GM12865 (cell line): ENCODE data around the gene CYTH1.

Experiments used
- DNase-seq: peaks from one replicate; pipeline ENCODE4 v3.0.0; 2010; ENCODE audit warnings: low read depth
- H3K4me3 ChIP-seq: 2 replicates; pipeline ENCODE4 v1.5.1; 2011; ENCODE audit warnings: mild to moderate bottlenecking, low read depth, low read length, control low read depth
- TF ChIP-seq, protein P1 (sequence below): IDR thresholded peaks from 2 replicates; pipeline ENCODE4 v1.5.1; 2011; ENCODE audit warnings: low read length, control low read depth, low read depth, inconsistent platforms; ENCODE audit not compliant: insufficient read depth; ENCODE audit errors: missing control alignments

Gene CYTH1

DNA sequence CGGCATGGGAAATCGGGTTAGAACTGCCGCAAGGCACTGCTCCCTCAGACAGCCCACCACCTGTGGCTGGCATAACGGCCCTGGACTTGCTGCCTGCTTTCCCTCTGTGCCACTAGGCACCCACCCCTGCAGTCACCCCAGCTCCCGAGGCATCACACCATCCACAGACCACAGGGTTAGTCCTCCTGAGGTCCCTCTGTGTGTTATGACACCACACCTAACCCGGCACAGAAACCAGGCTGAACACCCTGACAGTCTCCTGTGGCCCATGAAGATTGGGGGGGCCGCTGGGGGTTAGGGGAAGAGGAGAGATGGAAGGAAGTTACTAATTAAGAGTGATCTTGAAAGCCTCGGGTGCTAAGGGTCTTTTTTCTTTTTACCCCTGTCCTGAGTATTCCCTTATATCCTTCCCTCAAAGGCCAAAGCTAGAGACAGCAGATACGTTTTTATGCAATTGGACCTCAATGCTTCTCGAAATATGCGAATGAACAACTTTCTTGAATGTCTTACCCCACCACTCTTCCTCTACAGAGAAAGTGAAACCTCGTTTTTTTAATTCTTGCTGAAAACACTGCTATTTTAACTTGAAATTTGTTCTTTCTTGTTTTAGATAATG lies 7.0 kb downstream of the CYTH1 start:
- TF ChIP-seq, protein P1, sequence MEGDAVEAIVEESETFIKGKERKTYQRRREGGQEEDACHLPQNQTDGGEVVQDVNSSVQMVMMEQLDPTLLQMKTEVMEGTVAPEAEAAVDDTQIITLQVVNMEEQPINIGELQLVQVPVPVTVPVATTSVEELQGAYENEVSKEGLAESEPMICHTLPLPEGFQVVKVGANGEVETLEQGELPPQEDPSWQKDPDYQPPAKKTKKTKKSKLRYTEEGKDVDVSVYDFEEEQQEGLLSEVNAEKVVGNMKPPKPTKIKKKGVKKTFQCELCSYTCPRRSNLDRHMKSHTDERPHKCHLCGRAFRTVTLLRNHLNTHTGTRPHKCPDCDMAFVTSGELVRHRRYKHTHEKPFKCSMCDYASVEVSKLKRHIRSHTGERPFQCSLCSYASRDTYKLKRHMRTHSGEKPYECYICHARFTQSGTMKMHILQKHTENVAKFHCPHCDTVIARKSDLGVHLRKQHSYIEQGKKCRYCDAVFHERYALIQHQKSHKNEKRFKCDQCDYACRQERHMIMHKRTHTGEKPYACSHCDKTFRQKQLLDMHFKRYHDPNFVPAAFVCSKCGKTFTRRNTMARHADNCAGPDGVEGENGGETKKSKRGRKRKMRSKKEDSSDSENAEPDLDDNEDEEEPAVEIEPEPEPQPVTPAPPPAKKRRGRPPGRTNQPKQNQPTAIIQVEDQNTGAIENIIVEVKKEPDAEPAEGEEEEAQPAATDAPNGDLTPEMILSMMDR, result no peak
- peak; percentile 88 for DNase-seq
- peak overlapping the region; percentile 74 for H3K4me3 ChIP-seq

DNA sequence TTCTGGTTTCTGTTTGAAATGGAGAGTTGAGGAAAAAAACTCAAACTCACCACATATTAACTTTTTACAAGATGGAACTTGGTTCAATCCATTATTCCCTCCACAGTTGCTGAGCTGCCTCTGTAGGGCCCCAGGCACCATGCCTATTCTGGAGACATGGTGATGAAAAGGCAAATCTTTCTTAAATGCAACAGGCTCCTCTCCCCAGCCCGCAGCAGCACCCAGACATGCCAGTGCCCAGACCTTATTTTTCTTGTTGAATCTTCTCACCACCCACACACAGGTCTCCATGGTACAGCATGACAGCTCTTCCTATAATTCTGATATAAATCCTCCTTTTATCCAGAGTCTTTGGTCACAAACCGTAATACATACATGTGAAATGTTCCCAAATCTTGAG lies 7.6 kb downstream of the CYTH1 start:
- peak overlapping the region; percentile 74 for H3K4me3 ChIP-seq
- DNase-seq, result peak; percentile 49
- TF ChIP-seq, protein P1, result no peak

DNA sequence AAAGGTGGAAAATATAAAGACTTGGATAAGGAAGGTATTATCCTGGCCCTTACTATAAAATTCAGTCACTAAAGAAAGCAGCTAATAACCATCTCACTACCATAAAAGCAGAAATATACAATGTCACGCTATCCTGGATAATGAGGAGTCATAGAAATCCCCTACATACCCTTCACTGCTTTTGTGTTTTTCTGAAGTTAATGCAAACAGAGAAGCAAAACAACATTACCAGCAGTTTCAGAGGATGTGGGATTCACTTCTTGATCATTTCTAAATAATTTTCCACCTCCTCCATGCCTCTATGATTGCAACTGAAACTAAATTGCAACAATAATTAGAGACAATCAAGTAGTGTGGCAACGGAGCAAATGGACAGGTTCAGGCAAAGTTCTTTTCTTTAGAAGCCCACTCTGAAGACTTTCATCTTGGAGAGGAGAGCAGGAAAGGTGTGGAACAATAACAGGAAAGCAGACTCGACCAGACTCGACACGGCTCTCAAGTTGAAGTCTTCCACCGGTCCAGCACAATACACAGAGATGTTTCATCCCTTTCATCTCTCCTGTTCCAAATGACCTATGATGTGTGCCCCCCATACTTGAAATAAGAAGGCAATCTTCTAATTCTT lies 10.2 kb downstream of the CYTH1 start:
- TF ChIP-seq, protein P1, result no peak
- DNase-seq, result peak; percentile 79
- peak overlapping the region; percentile 50 for H3K4me3 ChIP-seq

DNA sequence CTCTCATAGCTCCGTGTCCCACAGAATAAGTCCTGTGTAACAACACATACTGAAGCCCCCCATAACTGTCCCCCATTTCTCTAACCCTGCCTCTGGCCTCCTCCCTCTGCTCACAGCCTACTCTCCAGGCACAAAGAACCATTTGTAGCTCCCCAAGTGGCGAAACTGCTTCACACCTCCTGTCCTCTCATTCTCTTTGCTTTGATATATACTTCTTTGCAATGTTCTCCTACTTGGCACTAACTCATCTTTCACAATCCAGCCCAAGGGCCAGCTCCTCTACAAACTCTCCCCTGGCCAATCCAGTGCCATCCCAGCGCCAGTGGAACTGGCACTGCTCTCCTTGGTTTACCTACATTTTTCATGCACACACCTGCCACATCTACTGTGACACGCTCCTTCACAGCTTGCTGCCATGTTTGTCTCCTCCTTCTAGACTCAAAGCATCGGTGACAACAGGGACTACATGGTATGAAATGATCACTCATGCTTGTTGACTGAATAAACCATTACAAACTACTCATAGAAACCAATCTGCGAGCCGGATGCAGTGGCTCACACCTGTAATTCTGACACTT lies 12.8 kb downstream of the CYTH1 start:
- TF ChIP-seq, protein P1, result peak; percentile 19
- DNase-seq, result peak; percentile 41
- no peak overlapping the region for H3K4me3 ChIP-seq

DNA sequence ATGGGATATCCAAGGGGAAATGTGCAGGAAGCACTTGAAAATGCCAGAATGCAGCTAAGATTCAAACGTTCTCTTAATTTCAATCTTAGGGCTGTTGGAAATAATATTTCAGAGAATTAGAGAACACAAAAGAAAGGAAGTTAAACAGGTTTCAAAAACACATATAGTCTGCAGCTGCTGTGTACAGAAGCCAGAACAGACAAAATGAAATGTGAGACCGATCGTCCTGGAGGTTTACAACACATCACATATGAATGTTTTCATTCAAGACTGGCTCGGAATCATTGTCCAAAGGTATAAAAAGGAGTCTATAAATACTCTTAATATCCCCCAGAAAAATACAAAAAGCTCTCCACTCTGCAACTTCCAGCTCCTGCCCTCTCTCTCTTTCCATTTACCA lies 14.3 kb downstream of the CYTH1 start:
- TF ChIP-seq, protein P1, result no peak
- DNase-seq, result no peak
- no peak overlapping the region for H3K4me3 ChIP-seq

DNA sequence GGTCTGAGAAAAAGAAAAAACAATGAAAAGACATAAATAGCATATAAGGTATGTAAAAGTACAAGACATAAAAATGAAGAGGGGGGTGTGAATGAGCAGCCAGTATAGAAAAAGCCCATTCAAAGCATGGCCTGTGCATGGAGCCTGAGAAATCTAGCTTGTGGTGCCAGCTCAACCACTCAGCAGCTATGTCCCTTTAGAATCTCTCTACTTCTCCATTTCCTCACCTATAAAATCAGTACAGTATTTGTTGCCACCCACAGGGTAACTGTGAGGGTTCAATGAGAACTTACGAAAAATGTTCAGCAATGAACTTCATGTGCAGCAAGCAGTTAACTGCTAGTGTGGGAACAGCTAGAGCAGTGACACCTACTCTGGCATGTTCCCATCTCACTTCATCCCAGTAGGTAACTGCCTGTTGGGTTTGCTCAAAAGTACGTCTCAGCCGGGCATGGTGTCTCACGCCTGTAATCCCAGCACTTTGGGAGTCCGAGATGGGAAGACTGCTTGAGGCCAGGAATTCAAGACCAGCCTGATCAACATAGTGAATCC lies 15.3 kb downstream of the CYTH1 start:
- H3K4me3 ChIP-seq, result no peak overlapping the region
- TF ChIP-seq, protein P1, result no peak
- peak; percentile 29 for DNase-seq
